Amniotic stem cell (primary cell): ENCODE data around the gene CHSY1.
A peak's percentile ranks its signal among the peaks of the same experiment; 100 is the strongest.

ENCODE experiments used
- DNase-seq: peaks from one replicate; lab custom pipeline; 2025; lab: John Stamatoyannopoulos, UW

The CHSY1 gene

GRCh38 chr15:101187820-101188636 is 63.8 kb downstream of the CHSY1 start:
- DNase-seq = peak; percentile 50

- DNase-seq = no peak
Observed at GRCh38 chr15:101185770-101186169, 66.1 kb downstream of the CHSY1 start.

GRCh38 chr15:101185336-101185735 is 66.5 kb downstream of the CHSY1 start:
- no peak for DNase-seq

- DNase-seq = no peak
Observed at GRCh38 chr15:101184830-101185229, 67.0 kb downstream of the CHSY1 start.

DNA sequence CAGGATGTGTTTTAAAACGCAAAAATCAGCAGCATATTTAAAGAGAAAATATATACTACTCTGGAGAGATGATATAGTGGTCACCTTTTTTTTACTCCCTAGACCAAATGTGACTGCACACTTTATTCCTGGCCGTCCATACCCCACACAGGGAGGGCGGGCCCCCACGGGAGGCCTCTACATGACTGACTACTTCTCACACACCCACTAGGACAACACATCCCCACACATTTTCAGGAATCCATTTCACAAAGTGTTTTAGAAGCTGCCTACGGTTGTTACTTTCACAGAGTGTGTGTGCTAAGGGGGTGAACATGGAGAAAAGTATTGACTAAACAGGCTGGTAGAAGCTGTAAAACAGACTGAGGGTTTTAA is 67.9 kb downstream of the CHSY1 start:
- no peak for DNase-seq

GRCh38 chr15:101183226-101183930 is 68.5 kb downstream of the CHSY1 start:
- DNase-seq = no peak

DNA sequence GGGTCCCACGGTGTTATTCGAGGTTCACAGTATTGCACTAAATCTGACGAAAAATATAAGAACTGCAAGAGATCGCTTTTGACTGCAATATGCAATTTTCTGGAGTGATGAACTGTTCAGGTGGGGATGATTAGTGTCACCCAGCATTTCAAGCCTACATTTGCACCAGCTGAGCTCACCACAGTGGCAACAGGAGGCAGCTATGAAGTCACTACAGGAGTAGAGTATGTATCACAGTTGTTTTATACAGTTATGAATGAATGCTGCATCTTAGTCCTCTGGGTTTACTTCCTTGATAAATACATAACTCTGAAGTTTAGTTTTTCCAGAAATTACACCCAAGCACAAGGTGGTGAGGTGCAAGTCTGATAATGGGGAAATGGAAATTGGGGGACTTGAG is 69.6 kb downstream of the CHSY1 start:
- no peak for DNase-seq

DNA sequence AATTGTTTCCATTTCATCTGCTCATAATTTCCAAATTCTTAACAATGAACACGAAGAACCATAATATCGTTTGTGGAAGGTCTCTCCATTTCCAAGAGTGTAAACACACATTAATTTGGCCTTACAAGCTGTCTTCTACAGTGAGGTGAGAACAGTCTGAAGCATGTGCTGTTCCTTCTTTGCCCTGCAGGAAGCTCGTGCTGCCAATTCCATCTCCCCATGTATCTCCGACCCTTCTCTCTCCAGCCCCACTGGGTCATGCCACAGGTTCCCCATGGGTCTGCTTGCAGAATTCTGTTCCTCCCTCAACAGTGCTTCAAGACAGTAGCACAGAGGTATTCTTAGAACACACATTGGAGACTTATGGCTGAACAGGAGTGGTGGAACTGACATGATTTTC is 70.5 kb downstream of the CHSY1 start:
- DNase-seq = no peak

DNA sequence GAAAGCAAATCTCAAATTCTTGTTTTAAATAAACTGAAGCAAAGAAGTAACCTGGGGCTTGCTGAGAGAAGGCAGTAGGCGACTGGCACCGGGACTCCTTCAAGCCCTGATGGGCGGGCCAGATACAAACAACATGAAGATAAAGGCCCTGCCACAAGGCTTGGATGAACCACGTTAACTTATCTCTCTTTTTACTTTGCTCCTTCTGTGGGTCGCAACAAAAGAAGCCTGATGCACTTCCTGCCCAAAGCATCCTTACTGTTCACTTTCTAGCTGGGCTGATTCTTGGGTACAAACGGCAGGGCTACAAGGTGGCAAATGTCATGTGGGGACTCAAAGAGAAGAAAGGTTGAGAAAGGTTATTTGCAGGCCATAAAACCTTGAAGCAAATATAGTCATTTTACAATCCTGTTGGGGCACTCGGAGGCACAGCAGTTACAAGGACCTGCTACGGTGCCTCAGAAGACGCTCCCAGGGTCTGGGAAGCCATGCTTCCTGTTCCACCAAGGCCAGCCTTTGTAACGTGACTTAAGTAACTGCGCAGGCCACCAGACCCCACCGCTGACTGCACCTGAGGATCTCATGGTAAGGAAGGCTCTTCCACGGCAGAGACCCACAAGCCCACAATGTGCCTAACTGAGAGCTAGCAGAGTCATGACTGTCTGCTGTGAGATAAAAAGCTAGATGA is 71.1 kb downstream of the CHSY1 start:
- DNase-seq = no peak

GRCh38 chr15:101179341-101180153 is 72.3 kb downstream of the CHSY1 start:
- DNase-seq = no peak

GRCh38 chr15:101178931-101179330 is 72.9 kb downstream of the CHSY1 start:
- DNase-seq = no peak

DNA sequence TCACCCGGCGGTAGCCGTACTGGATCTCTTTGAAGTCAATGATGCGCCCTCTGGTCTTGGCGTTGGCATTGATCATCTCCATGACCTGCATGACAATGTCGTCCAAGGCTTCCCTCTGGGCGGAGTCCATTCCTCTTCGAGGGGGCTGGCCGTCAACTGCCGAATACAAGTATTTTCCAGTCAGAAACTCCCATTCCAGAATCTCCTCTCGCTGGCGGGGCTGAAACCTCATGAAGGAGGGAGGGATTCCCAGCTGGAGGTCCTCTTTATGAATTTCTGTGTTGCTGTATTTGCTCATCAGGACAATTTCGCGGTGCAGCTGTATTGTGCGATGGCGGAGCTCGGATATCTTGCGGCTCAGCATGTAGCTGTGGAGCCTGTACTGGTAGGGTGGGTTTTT is 73.4 kb downstream of the CHSY1 start:
- DNase-seq = no peak

DNA sequence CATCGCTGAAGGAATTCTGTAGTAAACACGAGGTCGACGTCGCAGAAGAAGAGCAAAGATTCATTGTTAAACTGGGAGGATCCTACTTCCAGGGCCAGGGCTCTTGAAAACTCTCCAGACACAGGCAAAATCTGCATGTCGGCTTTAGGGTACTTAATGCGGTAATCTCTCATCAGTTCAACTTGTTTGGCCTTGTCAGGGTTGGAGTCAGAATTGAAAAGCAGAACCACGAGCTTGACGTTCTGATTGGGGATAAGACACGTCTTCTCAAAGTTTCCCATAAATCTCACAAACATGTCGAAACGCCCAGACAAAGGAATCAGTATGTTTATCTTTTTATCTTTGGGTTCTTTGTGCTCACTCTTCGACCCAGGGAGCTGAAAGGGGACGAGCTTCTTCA is 74.0 kb downstream of the CHSY1 start:
- DNase-seq = no peak

GRCh38 chr15:101176625-101177024 is 75.2 kb downstream of the CHSY1 start:
- no peak for DNase-seq

DNA sequence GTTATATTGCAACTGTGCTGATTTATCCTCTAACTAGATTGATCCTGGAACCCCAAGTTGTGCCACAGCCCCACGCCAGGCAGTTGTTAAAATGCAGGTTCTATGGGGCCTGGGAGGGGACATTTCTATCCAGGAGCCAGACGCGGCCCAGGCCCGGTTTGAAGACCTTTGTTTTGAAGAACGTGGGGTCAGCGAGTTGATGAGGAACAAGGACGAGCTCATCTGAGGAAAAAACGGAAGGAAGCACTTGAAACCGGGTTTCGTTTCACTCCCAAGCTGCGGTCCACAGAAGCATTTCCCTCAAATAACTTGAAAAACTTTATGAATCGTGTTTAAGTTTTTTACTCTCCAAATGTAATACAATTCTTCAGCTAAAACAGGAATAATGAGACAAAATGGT is 76.4 kb downstream of the CHSY1 start:
- DNase-seq = no peak

DNA sequence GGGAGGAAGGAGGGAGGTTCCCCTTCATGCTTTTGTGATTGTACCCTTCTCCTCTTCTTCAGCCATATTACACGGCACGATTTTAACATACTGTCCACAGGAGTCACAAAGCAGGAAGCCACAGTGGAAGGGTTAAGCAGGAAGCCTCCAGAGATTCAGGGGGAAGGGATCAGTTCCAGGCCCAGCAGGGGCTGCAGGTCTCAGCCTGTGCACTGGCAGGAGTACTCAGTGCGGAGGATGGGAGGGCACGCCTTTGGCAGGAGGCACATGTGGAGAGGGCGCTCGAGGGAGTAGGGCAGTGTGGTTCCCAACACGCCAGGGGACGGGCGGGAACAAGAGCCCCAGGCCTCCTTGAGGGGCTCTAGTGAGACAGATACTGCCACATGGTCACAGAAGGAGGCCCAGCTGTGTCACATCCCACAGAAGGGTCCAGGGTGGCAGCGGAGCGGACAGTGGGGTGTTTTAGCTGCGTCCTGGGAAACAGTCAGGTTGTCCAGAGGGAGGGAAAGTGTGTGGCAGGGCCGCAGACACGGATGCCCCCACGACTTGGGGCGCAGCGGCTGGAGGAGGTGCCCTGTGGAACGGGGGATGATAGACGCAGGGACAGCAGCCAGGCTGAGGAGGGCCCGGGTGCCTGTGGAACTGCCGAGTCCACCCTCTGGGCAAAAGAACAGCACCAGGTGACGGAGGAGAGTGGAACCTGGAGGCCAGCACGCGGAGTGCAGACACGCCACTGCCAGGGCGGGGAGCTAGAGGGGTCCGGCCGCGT is 77.5 kb downstream of the CHSY1 start:
- no peak for DNase-seq

DNA sequence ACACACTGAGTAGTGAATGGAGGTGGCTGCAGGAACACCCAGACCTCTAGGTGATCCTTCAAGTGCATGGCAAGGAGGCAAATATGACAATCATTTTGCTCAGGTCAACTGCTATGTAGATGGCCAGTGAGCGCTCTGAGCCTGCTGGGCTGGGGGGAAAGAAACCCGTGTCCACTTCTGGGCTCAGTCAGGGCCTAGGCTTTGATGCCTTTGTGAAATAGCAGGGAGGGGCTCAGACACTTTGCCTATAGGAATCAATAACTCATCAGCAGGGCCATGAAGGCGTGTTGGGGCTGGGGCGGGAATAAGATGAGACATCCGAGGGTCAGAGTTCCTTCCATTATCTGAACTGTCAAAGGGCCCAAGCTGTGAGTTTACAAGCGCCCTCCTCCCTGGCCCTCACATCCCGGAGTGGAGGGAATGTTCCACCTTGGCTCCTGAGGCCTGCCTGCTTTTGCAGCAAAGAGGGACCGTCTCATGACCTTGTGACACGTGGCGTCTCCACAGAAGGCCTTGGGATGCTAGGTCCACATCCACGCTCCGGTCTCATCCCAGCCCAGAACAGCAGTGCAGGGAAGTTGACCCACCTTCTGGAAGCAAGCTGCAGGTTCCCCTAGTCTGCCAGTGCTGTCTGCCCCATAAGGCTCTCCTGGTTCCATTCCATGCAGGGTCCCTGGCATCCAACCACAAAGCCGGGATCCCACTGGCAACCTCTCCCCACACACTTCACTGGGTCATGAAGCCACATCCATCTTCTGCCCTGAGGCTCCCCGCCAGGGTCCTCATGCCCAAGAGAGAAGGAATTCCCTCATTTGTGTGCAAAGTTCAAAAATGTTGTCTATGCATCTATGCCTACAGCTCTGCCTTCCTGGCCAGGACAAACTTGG is 78.4 kb downstream of the CHSY1 start:
- no peak for DNase-seq

DNA sequence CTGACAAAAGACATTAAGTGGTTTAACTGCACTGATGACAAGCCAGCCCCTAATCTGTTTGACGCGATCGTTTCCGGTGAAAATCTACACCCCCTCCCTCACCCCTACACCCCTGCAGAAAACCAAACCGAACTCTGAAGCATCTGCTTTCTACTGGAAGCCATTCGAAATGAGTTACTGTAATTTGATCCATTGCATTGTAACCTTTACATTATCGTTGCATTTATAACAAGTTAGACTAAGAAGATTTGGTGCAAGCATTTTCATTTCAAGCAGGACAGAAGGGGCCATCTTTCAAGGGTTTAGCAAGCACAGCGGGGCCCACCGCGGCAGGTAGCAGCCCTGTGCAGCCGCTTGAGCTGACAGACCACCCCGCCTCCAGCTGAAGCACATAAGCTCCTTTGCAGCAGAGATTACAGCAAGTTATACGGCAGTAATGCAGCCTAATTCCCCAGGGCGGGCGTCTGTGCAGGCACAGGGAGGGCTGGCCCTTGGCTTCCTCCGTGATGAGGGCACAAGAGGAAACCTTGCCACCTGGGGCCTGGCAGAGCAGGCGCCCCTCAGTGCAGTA is 79.3 kb downstream of the CHSY1 start:
- DNase-seq = no peak

- no peak for DNase-seq
Observed at GRCh38 chr15:101171954-101172353, 79.9 kb downstream of the CHSY1 start.
